Measurements from ENCODE around the gene TEAD1. TPM values are rescaled to one million over a fixed set of nuclear protein-coding genes. Genes with fewer than 3 reads are reported as not detected.

TEAD1 gene
- total and polyA plus RNA-seq, 2 experiments from 2014 or later: 24.5 to 103 TPM

DNA sequence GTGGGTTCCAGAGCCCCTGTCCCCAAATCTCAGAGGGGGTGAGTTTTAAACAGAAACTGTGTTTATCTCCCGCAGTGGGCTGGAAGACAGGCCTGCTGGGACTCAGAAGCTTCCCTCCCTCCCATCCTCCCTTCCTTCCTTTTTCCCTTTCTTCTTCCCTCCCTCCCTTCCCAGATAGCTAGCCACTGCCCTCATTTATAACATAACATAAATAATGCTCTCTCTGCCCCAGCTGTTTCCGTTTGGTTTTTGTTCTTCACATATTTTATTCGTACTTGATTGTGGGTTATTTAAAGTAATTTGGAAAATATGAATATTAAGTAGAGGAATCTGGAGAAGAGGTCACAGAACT lies 140.9 kb downstream of the TEAD1 start (continued):
- TF ChIP-seq, protein P1, sequence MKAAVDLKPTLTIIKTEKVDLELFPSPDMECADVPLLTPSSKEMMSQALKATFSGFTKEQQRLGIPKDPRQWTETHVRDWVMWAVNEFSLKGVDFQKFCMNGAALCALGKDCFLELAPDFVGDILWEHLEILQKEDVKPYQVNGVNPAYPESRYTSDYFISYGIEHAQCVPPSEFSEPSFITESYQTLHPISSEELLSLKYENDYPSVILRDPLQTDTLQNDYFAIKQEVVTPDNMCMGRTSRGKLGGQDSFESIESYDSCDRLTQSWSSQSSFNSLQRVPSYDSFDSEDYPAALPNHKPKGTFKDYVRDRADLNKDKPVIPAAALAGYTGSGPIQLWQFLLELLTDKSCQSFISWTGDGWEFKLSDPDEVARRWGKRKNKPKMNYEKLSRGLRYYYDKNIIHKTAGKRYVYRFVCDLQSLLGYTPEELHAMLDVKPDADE (IDR thresholded peaks at IDR 0.05): no peak
- TF ChIP-seq ZNF114 (CRISPR knock-in tag; IDR thresholded peaks at IDR 0.05) (no peak), CTCF (conservative IDR thresholded peaks at IDR 0.05; ENCODE audit: low read depth in 2 of 2) (no peak), CREB1 (CRISPR knock-in tag; IDR thresholded peaks at IDR 0.05; ENCODE audit: low read depth) (no peak), EZH2 (IDR thresholded peaks at IDR 0.05; ENCODE audit: low read depth, unreplicated experiment) (no peak), JUNB (IDR thresholded peaks at IDR 0.05; ENCODE audit: unreplicated experiment) (no peak), POLR2AphosphoS5 (IDR thresholded peaks at IDR 0.05; ENCODE audit: low read depth) (no peak; the same call in 1 of the 2 replicates), NANOG (IDR thresholded peaks at IDR 0.05; ENCODE audit: borderline replicate concordance) (no peak), EZH2phosphoT487 (IDR thresholded peaks at IDR 0.05; ENCODE audit: unreplicated experiment) (no peak)

DNA sequence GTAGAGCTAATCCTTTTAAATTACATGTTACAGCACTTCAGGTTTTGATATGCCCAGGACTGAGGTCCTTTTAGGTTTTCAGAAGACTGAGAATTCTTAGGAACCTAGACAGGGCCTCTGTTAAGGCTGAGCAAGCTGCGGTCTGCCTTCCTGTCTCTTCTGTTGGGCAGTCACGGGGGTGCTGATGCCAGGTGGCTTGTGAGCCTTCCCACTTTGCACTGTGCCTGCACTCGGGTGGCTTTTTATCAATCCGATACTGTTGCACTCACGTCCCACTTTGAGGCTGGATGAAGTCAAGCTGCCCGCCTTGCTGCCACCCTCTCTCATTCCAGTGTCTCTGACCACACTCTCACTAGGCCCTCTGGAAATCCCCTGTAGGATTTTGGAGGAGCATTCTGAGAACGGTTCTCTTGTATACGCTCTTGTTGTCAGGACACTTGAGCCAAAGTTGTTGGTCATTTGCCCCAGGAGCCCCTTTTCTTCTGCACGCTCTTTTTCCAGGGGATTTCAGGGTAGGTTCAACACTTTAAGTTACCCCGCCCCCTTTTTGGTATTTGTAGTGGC lies 141.8 kb downstream of the TEAD1 start:
- no peak overlapping the region for H3K4me3 Mint-ChIP-seq
- H3K27me3 Mint-ChIP-seq (ENCODE audit: insufficient read depth, low read depth, poor library complexity): peaks cover 6% of the 10 kb centered on the region
- Histone ChIP-seq H4K20me1 (replicated peaks; ENCODE audit: insufficient read depth) (peaks cover 13% of the 10 kb centered on the region), H3K27ac (ENCODE audit: low read depth) (peak overlapping the region; percentile 14; the same call in 1 of the 2 replicates), H3K9me2 (ENCODE audit: insufficient read depth) (peaks cover 4% of the 10 kb centered on the region; the same call in 1 of the 2 replicates), H3K27me3 (ENCODE audit: insufficient read depth) (no peaks in the 10 kb centered on the region), H3F3A (replicated peaks; ENCODE audit: low read depth) (no peaks in the 10 kb centered on the region), H3K79me2 (replicated peaks; ENCODE audit: insufficient read depth) (peaks cover 83% of the 10 kb centered on the region), H3K4me1 (ENCODE audit: insufficient read depth) (peaks cover 26% of the 10 kb centered on the region), H3K4me2 (0 out of 2 replicates have a peak overlapping the region, but pooled peaks have one; percentile 20), H3K4me3 (no peak overlapping the region), H3K36me3 (ENCODE audit: insufficient read depth) (no peaks in the 10 kb centered on the region), H2AFZ (no peak overlapping the region)
- H3K9me3 Mint-ChIP-seq: no peaks in the 10 kb centered on the region
- peak; percentile 23; the same call in 2 of the 3 replicates for ATAC-seq
- H3K4me1 Mint-ChIP-seq: peaks cover 53% of the 10 kb centered on the region
- no peak for DNase-seq (ENCODE audit: low spot score)
- H3K36me3 Mint-ChIP-seq (ENCODE audit: low read depth): no peaks in the 10 kb centered on the region
- H3K27ac Mint-ChIP-seq: peak overlapping the region; percentile 7; the same call in 1 of the 2 replicates
- no peak for TF ChIP-seq ZNF331 (CRISPR knock-in tag; IDR thresholded peaks at IDR 0.05; ENCODE audit: low read depth)
- no peak for TF ChIP-seq POLR2AphosphoS5 (IDR thresholded peaks at IDR 0.05; ENCODE audit: low read depth)
- TF ChIP-seq CTCF (conservative IDR thresholded peaks at IDR 0.05; ENCODE audit: low read depth in 2 of 2): no peak
- no peak for TF ChIP-seq JUNB (IDR thresholded peaks at IDR 0.05; ENCODE audit: unreplicated experiment)
- no peak for TF ChIP-seq ZNF114 (CRISPR knock-in tag; IDR thresholded peaks at IDR 0.05)
- TF ChIP-seq EZH2 (IDR thresholded peaks at IDR 0.05; ENCODE audit: low read depth, unreplicated experiment): no peak
- TF ChIP-seq CREB1 (CRISPR knock-in tag; IDR thresholded peaks at IDR 0.05; ENCODE audit: low read depth): no peak
- TF ChIP-seq STAT1 (IDR thresholded peaks at IDR 0.05; ENCODE audit: unreplicated experiment): no peak
- TF ChIP-seq, protein P2, sequence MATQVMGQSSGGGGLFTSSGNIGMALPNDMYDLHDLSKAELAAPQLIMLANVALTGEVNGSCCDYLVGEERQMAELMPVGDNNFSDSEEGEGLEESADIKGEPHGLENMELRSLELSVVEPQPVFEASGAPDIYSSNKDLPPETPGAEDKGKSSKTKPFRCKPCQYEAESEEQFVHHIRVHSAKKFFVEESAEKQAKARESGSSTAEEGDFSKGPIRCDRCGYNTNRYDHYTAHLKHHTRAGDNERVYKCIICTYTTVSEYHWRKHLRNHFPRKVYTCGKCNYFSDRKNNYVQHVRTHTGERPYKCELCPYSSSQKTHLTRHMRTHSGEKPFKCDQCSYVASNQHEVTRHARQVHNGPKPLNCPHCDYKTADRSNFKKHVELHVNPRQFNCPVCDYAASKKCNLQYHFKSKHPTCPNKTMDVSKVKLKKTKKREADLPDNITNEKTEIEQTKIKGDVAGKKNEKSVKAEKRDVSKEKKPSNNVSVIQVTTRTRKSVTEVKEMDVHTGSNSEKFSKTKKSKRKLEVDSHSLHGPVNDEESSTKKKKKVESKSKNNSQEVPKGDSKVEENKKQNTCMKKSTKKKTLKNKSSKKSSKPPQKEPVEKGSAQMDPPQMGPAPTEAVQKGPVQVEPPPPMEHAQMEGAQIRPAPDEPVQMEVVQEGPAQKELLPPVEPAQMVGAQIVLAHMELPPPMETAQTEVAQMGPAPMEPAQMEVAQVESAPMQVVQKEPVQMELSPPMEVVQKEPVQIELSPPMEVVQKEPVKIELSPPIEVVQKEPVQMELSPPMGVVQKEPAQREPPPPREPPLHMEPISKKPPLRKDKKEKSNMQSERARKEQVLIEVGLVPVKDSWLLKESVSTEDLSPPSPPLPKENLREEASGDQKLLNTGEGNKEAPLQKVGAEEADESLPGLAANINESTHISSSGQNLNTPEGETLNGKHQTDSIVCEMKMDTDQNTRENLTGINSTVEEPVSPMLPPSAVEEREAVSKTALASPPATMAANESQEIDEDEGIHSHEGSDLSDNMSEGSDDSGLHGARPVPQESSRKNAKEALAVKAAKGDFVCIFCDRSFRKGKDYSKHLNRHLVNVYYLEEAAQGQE (IDR thresholded peaks at IDR 0.05; ENCODE audit: unreplicated experiment): no peak
